ENCODE results near the gene ARPP19. TPM values are rescaled to one million over a fixed set of nuclear protein-coding genes. Genes with fewer than 3 reads are reported as not detected.

The ARPP19 gene
- total RNA-seq, 1 donor from 2014 or later = 220 TPM

DNA sequence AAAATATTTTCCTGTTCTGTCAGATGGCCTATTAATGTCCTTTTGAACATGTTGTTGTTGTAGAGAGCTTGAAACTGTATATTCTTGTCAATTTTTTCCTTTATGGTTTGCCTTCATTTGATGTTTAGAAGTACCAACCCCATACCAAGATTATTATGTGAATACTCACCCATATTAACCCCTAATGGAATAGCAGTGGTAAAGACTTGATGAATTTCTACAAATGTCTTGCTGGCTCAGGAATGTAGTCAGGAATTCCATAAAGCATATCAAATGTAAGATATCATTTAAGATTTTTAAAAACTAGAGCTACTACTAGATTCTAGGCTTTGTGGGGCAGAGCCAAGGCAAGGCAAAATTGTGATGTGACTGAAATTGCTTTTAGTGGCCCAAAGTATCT lies 70.1 kb downstream of the ARPP19 start:
- Mint-ChIP-seq H3K27ac (ENCODE audit: unreplicated experiment) (no peak overlapping the region), H3K36me3 (ENCODE audit: low read depth, unreplicated experiment) (no peaks in the 10 kb centered on the region), H3K27me3 (ENCODE audit: unreplicated experiment) (no peaks in the 10 kb centered on the region), H3K4me3 (ENCODE audit: unreplicated experiment) (no peak overlapping the region), H3K4me1 (ENCODE audit: unreplicated experiment) (no peaks in the 10 kb centered on the region), H3K9me3 (ENCODE audit: unreplicated experiment) (no peaks in the 10 kb centered on the region)
- no peak for TF ChIP-seq CTCF (IDR thresholded peaks at IDR 0.05; ENCODE audit: unreplicated experiment)
- no peak for DNase-seq (ENCODE audit: low spot score)

Other genes with a start within 250 kb of the ARPP19 start
- gene MYO5A, start 40.1 kb downstream of the ARPP19 start, total RNA-seq (ENCODE audit: unreplicated experiment) = 9.1 TPM
- 24.6 TPM for gene ATOSA, start 110.4 kb upstream of the ARPP19 start, total RNA-seq (ENCODE audit: unreplicated experiment)
- gene ONECUT1, start 221.3 kb upstream of the ARPP19 start, total RNA-seq (ENCODE audit: unreplicated experiment) = 0.69 TPM